Measurements from ENCODE around the gene UBALD2.

The UBALD2 gene

DNA sequence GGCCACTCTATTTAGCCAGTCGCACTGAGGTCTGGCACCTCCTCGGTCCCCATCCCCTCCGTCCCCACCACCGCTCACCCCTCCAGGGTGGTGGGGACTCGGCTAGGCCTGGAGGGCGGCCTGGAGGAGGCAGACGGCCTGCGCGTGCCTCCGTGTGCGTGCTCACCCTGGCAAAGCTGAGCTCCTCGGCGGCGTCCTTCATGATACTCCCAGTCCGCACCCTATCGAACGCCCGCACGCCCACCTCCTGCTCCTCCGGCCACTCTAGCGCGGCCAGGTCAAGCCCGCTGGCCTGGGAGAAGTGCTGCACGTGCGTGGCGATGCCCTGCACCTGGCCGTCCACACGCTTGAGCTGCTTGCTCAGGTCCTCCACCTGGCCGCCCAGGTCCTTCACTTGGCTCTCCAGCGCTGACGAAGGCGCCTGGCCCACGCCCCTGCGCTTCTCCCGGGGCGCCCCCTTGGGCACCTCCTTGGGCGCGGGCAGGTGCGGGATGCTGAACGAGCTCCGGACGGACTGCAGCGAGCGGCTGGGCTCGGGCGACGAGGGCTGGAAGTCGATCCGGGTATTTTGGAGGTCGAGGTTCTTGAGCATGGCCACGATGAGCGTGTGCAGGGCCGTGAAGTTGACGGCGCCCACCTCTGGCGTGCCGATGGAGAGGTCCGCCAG is 42.3 kb downstream of the UBALD2 start:
- DNase-seq (ENCODE audit: low read depth) = no peak
- no peak overlapping the region for H3K4me3 ChIP-seq (ENCODE audit: low read length)
- TF ChIP-seq, protein P1, sequence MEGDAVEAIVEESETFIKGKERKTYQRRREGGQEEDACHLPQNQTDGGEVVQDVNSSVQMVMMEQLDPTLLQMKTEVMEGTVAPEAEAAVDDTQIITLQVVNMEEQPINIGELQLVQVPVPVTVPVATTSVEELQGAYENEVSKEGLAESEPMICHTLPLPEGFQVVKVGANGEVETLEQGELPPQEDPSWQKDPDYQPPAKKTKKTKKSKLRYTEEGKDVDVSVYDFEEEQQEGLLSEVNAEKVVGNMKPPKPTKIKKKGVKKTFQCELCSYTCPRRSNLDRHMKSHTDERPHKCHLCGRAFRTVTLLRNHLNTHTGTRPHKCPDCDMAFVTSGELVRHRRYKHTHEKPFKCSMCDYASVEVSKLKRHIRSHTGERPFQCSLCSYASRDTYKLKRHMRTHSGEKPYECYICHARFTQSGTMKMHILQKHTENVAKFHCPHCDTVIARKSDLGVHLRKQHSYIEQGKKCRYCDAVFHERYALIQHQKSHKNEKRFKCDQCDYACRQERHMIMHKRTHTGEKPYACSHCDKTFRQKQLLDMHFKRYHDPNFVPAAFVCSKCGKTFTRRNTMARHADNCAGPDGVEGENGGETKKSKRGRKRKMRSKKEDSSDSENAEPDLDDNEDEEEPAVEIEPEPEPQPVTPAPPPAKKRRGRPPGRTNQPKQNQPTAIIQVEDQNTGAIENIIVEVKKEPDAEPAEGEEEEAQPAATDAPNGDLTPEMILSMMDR (conservative IDR thresholded peaks at IDR 0.05; ENCODE audit: low read depth, low read length) = no peak

DNA sequence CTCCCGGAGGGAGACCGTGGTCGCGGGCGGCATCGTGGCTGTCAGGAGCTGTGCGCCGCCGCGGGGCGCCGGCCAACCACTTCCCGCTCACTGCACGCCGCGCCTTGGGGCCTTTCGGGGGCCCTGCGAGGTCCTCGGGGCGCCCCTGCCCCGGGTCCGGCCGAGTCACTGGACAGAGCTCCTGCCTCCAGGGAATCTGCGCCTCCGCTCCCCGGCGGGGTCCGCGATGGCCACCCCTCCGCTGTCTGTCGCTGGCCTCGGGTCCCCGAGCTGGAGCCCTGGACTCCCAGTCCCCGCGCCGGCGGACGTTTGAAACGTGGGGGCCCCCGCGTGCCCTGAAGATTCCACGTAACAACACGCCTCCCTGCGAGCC is 42.8 kb downstream of the UBALD2 start, which contains the start of gene QRICH2:
Gene QRICH2 (minus strand): TSS at position 311 of the 373 bp plus-strand sequence. CDS start 278 bp downstream, at position 33.
- no peak within 1 kb of the TSS for H3K4me3 ChIP-seq (ENCODE audit: low read length)
- no peak for DNase-seq (ENCODE audit: low read depth)
- TF ChIP-seq, protein P1 (conservative IDR thresholded peaks at IDR 0.05; ENCODE audit: low read depth, low read length) = no peak

DNA sequence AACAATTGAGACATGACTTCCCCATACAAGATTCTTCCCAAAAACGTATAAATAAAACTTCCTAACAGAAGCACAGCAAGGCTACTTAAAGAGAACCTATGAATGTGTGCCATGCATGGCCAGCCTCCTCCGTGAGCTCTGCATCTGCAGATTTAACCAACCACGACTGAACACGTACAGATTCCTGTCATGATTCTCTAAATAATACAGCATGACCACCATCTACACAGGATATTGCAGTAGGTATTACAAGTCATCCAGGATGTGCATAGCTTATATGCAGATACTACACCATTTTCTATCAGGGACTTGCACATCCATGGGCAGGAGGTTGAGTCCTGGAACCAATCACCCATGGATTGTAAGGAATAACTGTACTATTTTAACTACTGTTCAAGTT is 44.3 kb downstream of the UBALD2 start:
- TF ChIP-seq, protein P1 (conservative IDR thresholded peaks at IDR 0.05; ENCODE audit: low read depth, low read length) = no peak
- DNase-seq (ENCODE audit: low read depth) = no peak
- H3K4me3 ChIP-seq (ENCODE audit: low read length) = no peak overlapping the region

DNA sequence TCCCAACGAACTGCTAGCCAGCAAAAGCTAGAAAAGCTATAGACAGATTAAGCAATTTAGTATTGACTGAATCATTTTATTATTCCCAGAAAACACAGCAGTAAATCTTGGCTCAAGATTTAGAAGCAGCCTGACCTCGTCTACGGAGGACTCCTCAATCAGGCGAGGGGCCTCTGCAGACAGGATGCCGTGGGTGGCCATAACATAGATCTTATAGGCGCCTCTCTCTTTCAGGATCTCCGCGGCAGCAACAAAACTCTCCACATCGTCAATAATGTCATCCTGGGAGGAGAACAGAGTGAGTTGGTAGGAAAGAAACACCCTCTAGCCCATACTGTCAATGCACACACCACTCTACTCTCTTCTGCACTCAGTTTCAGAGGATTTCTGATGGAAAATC is 47.6 kb downstream of the UBALD2 start:
- TF ChIP-seq, protein P1 (conservative IDR thresholded peaks at IDR 0.05; ENCODE audit: low read depth, low read length) = no peak
- no peak for DNase-seq (ENCODE audit: low read depth)
- no peak overlapping the region for H3K4me3 ChIP-seq (ENCODE audit: low read length)

DNA sequence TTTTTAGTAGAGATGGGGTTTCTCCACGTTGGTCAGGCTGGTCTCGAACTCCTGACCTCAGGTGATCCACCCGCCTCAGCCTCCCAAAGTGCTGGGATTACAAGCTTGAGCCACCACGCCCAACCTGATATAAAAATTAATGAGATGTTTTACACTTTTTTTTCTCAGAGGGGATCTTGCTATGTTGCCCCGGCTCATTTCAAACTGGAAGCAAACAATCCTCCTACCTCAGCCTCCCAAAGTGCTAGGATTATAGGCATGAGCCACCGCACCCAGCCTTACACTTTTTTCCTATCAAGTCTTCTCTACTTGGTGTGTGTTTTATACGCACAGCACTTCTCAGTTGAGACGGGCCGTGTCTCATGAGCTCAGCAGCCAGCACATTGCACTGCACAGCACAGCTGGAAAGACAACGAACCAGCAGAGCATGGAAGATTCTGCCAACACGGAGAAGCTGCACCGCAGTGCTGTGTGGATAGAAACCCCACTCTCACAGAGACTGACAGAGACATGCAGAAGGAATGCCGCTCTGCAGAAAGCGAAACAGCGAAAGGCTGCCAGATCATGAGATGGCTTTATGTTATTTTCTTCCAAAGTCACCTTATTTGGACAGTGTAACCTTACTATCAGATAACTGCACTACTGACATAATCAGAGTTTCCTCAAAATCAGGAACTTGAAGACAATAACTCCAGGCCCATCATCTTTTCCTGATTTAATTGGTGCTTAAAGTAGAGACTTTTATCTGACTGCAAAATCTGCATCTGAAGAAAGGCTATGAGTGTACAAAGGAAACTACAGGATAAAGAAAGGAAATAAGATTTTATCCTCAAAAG is 49.5 kb downstream of the UBALD2 start:
- H3K4me3 ChIP-seq (ENCODE audit: low read length) = no peak overlapping the region
- DNase-seq (ENCODE audit: low read depth) = no peak
- TF ChIP-seq, protein P1 (conservative IDR thresholded peaks at IDR 0.05; ENCODE audit: low read depth, low read length) = no peak

DNA sequence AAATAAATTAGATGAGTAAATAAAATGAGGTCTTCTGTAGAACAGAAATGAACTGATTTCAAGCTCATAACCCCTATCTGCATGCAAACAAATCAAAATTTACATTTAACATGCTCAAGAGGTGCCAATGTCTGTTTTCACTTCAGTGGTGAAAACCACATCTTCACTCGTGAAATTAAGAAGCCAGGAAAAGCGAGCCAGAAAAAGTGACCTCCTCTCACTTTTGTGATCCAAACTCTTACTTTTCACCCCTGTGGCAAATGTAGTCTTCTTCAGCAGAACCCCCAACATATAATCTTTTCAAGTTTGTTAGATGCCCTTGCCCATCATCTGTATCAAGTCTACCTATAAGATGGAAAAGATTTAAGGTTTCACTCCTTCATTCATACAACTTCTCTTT is 52.4 kb downstream of the UBALD2 start:
- H3K4me3 ChIP-seq (ENCODE audit: low read length) = no peak overlapping the region
- no peak for DNase-seq (ENCODE audit: low read depth)
- TF ChIP-seq, protein P1 (conservative IDR thresholded peaks at IDR 0.05; ENCODE audit: low read depth, low read length) = no peak
